C4-2B (cell line): ENCODE measurements around the gene NXF1.

ENCODE experiments used
- H3K27ac ChIP-seq: fragments of 450-650 bp; 2 replicates; pipeline ENCODE4 v1.5.1; 2017
- CTCF ChIP-seq: fragments of 450-650 bp; conservative IDR thresholded peaks from 2 replicates; pipeline ENCODE4 v1.5.1; 2017; ENCODE audit warnings: mild to moderate bottlenecking
- ZFX ChIP-seq: fragments of 450-650 bp; IDR thresholded peaks from 2 replicates; pipeline ENCODE4 v1.6.1; 2017

The NXF1 gene

GRCh38 chr11:62847767-62848314 is 42.6 kb upstream of the NXF1 start:
- no peak overlapping the region for H3K27ac ChIP-seq
- TF ChIP-seq CTCF (no peak), ZFX (no peak)

GRCh38 chr11:62846177-62846576 is 40.9 kb upstream of the NXF1 start:
- no peak for TF ChIP-seq CTCF
- TF ChIP-seq ZFX, result no peak
- H3K27ac ChIP-seq, result no peak overlapping the region

GRCh38 chr11:62844154-62844553 is 38.9 kb upstream of the NXF1 start:
- no peak for TF ChIP-seq CTCF
- no peak for TF ChIP-seq ZFX
- H3K27ac ChIP-seq, result no peak overlapping the region

GRCh38 chr11:62843466-62843865 is 38.2 kb upstream of the NXF1 start:
- H3K27ac ChIP-seq, result no peak overlapping the region

GRCh38 chr11:62842891-62843290 is 37.7 kb upstream of the NXF1 start:
- H3K27ac ChIP-seq, result peak overlapping the region; percentile 93

More at GRCh38 chr11:62843466-62843865, 38.2 kb upstream of the NXF1 start:
- no peak for TF ChIP-seq CTCF
- TF ChIP-seq ZFX, result no peak

GRCh38 chr11:62842171-62842741 is 37.0 kb upstream of the NXF1 start:
- TF ChIP-seq ZFX (no peak), CTCF (no peak)

GRCh38 chr11:62841361-62842170 is 36.3 kb upstream of the NXF1 start:
- no peak for TF ChIP-seq CTCF
- TF ChIP-seq ZFX, result no peak
- peak overlapping the region; percentile 93 for H3K27ac ChIP-seq

More at GRCh38 chr11:62842171-62842741, 37.0 kb upstream of the NXF1 start:
- H3K27ac ChIP-seq, result peak overlapping the region; percentile 93

- peak overlapping the region; percentile 87 for H3K27ac ChIP-seq
These were observed 35.6 kb upstream of the NXF1 start for GRCh38 chr11:62840721-62841360.
